ENCODE results near the gene LRP1.

LRP1 gene

DNA sequence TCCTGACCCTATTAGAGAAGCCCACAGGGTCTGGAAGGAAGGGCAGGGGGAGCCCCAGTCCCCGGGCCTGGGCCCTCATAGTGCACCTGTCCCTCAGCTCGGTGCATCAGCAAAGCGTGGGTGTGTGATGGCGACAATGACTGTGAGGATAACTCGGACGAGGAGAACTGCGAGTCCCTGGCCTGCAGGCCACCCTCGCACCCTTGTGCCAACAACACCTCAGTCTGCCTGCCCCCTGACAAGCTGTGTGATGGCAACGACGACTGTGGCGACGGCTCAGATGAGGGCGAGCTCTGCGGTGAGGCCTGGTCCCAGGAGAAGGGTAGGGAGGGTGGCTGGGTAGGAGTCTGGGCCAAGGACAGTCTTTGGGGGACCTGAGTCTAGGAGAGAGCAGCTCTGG is 45.4 kb downstream of the LRP1 start:
- DNase-seq (ENCODE audit: low read depth in 2 of 2): no peak

DNA sequence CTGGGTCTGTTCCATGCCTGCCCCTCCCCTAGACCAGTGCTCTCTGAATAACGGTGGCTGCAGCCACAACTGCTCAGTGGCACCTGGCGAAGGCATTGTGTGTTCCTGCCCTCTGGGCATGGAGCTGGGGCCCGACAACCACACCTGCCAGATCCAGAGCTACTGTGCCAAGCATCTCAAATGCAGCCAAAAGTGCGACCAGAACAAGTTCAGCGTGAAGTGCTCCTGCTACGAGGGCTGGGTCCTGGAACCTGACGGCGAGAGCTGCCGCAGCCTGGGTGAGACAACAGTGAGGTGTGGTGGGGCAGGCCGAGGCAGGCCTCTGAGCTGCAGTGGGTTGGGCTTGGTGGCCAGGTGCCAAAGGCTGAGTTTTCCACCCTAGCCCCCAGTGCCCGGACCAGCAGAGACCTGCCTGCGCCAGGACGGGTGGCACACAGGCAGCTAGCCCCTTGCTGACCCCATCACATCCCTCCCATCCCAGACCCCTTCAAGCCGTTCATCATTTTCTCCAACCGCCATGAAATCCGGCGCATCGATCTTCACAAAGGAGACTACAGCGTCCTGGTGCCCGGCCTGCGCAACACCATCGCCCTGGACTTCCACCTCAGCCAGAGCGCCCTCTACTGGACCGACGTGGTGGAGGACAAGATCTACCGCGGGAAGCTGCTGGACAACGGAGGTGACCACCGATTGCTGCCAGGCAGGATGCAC is 47.3 kb downstream of the LRP1 start:
- DNase-seq (ENCODE audit: low read depth in 2 of 2): peak; percentile 4 to 15

DNA sequence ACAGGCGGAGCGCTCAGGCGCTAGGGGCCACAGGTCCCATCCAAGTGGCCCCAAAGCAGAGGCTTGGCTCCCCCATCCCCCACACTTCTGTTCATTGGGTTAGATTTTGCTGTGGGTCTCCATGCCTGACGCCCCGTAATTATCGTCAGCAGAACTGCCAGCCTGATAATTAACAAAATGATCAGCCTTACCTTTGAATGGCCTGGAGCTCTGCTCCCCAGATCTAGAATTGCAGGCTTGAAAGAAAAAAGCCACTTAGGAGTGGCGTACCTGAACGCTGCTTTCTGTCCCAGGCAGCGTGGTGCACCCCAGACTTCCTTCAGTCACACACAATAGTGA is 47.8 kb downstream of the LRP1 start:
- no peak for DNase-seq (ENCODE audit: low read depth in 2 of 2)

DNA sequence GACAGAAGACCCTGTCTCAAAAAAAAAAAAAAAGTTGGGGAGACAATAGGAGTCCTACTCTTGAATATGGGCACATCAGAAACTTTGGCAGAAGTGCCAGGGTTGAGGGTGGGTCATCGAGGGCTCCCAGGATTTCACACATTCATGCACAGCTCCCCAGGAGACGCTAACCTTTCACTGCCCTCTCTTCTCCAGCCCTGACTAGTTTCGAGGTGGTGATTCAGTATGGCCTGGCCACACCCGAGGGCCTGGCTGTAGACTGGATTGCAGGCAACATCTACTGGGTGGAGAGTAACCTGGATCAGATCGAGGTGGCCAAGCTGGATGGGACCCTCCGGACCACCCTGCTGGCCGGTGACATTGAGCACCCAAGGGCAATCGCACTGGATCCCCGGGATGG is 48.6 kb downstream of the LRP1 start:
- DNase-seq (ENCODE audit: low read depth in 2 of 2): no peak

DNA sequence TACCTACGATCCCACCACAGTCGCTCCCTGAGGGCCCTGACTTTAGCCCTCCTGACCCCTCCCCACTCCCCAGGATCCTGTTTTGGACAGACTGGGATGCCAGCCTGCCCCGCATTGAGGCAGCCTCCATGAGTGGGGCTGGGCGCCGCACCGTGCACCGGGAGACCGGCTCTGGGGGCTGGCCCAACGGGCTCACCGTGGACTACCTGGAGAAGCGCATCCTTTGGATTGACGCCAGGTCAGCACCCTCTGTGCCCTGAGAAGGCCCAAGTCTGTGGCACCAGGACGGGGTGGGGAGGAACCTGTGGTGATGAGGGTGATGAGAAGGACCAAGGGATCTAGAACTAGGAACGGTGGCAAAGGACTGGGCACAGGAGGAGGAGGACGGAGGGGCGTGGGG is 49.1 kb downstream of the LRP1 start:
- no peak for DNase-seq (ENCODE audit: low read depth in 2 of 2)

DNA sequence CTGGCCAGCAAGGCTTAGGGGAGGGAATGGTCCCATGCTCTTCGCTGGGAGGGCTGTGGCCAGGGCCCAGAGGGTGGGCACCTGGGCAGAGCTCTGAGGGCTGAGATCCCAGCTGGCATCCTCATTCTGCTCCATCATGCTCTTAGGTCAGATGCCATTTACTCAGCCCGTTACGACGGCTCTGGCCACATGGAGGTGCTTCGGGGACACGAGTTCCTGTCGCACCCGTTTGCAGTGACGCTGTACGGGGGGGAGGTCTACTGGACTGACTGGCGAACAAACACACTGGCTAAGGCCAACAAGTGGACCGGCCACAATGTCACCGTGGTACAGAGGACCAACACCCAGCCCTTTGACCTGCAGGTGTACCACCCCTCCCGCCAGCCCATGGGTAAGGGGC is 49.9 kb downstream of the LRP1 start:
- no peak for DNase-seq (ENCODE audit: low read depth in 2 of 2)

DNA sequence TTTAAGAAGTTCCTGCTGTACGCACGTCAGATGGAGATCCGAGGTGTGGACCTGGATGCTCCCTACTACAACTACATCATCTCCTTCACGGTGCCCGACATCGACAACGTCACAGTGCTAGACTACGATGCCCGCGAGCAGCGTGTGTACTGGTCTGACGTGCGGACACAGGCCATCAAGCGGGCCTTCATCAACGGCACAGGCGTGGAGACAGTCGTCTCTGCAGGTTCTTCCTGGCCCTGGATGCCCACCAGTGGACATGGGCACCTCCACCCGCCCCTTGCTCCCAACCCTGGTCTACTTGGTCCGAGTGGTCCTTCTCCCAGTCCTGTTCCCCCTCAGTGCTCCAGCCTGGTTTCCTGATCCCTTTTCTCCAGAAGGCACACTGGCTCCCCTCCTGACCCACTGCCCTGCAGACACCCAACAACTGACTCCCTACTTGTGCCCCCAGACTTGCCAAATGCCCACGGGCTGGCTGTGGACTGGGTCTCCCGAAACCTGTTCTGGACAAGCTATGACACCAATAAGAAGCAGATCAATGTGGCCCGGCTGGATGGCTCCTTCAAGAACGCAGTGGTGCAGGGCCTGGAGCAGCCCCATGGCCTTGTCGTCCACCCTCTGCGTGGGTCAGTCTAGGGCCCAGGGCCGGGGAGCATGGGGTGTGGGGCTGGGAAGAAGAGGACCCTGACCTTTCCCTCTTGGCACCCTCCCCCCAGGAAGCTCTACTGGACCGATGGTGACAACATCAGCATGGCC is 51.2 kb downstream of the LRP1 start:
- DNase-seq (ENCODE audit: low read depth in 2 of 2): no peak

DNA sequence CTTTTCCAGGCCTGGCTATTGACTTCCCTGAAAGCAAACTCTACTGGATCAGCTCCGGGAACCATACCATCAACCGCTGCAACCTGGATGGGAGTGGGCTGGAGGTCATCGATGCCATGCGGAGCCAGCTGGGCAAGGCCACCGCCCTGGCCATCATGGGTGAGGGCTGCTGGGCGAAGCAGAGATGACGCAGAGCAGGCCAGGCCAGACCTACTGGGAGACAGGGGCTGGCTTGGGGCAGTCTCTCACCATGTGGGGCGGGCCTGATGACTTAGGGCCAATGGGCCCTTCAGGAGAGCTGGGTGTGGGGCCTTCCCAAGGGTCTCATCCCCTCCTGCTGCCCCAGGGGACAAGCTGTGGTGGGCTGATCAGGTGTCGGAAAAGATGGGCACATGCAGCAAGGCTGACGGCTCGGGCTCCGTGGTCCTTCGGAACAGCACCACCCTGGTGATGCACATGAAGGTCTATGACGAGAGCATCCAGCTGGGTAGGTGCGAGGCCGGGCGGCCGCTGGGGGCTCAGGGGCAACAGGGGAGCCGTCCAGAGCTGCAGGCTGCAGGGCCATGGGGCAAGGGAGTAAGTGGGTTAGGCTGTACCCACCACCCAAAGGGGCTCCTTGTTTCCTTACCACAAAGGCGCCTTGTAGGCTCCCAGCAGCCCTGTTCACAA is 52.2 kb downstream of the LRP1 start:
- no peak for DNase-seq (ENCODE audit: low read depth in 2 of 2)

DNA sequence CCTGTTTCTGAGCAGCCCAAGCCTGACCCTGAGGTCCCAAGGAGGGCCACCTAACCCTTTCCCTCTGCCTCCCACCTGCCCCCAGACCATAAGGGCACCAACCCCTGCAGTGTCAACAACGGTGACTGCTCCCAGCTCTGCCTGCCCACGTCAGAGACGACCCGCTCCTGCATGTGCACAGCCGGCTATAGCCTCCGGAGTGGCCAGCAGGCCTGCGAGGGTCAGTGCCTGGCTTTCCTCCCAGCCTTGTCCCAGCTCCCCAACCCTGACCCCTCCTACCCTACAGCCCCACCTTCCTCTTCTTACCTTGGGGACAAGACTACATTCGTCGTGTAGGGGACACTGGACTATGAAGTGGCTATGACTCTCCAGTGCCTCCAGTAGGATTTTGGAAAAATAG is 52.8 kb downstream of the LRP1 start:
- DNase-seq (ENCODE audit: low read depth in 2 of 2): no peak

DNA sequence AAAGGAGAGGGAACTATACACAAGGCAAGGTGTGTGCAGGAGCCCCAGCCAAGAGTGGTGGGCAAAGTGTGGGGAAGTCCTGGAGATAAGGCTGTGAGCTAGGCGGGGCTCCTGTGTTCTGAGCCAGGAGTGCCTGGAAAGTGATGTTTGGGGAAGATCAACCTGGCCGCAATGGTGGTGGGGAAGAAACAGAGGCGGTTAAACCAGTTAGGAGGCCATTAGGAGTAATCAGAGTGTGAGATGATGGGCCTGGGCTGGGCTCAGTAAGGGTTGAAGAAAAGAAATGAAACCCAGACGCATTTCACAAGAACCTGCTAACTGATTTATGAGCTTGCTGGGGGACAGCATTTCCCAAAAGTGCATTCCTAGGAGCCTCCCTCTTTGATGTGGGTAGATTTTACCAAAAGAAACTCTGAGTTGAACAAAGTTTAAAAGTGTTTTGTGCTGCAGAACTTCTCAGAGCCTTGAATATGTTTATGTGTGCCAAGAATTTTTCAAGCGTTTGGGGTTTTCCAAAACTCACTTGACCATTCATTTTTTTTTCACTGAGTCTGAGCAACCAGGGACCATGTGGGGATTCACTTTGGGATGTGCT is 53.4 kb downstream of the LRP1 start:
- no peak for DNase-seq (ENCODE audit: low read depth in 2 of 2)

DNA sequence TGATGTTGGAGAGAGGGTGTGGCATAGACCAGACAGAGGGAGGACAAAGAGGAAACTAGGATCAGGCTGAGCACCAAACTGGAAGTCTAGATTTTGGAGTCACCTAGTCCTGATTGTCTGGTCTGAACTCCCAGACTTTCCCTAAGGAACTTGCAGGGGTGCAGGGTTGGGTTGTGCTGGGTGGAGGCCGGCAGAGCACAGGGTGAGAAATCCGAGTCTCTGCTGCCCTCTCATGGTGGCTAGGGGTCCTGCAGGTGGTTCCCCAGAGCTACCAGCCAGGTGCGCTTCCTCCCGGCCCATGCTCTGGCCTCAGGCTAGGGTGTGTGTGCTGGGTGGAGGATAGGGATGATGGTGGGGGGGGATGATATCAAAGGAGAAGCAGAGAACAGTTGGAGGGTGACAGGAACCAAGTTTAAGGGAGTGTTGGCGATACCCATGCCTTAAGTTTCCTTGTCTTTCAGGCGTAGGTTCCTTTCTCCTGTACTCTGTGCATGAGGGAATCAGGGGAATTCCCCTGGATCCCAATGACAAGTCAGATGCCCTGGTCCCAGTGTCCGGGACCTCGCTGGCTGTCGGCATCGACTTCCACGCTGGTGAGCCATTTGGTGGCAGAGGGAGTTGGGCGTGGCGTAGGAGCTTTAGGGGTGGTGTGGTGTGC is 54.8 kb downstream of the LRP1 start:
- peak; percentile 37 to 57 for DNase-seq (ENCODE audit: low read depth in 2 of 2)

DNA sequence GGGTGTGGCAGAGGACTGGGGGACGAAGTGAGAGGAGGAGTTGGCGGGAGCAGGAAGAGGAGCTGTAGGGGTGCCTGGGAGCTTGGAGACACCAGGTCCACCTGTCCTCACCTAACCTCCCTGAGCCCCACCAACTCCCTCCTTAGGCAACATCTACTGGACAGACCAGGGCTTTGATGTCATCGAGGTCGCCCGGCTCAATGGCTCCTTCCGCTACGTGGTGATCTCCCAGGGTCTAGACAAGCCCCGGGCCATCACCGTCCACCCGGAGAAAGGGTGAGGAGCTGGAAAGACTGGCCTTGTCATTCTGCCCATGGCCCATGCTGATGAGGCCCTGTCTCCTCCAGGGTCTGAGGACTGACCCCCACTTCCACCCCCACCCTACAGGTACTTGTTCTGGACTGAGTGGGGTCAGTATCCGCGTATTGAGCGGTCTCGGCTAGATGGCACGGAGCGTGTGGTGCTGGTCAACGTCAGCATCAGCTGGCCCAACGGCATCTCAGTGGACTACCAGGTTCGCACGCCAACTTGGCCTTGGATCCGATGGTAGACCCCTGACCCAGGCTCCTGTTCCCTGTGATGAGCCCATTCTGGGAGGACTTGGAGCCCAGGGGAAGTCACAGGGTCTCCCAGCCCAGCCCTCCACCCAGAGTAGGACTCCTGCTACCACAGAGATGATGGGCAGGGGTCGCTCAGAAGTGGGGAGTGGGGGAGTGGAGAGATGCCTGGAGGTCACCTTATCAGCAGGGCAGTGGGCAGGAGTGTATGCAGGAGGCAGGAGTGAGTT is 55.8 kb downstream of the LRP1 start:
- no peak for DNase-seq (ENCODE audit: low read depth in 2 of 2)

DNA sequence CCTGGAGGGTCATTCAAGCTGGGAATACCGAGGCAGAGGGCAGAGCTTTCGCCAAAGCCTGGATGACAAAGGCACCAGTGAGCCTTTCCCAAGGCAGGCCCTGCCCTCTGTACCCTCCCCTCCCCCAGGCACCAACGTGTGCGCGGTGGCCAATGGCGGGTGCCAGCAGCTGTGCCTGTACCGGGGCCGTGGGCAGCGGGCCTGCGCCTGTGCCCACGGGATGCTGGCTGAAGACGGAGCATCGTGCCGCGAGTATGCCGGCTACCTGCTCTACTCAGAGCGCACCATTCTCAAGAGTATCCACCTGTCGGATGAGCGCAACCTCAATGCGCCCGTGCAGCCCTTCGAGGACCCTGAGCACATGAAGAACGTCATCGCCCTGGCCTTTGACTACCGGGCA is 57.1 kb downstream of the LRP1 start:
- no peak for DNase-seq (ENCODE audit: low read depth in 2 of 2)

DNA sequence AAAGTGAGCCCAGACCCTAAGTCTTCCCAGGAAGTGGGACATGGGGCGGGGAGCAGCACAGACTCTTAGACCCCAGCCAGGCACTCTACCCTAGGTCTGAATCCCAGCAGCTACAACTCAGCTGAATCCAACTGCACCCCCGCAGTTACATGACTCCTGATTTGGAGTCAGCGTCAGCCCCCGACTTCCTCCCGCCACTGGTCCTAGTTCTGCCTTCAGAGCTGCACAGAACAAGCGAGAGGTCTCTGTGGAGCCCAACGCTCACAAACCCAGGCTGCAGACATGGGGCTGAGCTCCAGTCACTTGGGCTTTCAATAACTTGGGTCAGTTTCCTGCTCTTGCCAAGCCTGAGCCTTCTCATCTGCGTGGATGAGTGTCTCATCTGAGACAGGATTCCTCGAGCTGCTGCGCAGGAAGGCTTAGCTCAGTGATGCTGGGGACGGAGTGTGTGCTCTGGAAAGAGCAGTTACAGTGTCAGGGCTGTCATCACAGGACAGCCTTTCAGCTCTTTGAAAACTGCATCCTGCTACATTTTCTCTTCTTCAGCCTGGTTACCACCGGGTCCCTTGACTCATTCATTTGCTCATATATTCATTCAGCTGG is 57.7 kb downstream of the LRP1 start:
- DNase-seq (ENCODE audit: low read depth in 2 of 2): no peak

DNA sequence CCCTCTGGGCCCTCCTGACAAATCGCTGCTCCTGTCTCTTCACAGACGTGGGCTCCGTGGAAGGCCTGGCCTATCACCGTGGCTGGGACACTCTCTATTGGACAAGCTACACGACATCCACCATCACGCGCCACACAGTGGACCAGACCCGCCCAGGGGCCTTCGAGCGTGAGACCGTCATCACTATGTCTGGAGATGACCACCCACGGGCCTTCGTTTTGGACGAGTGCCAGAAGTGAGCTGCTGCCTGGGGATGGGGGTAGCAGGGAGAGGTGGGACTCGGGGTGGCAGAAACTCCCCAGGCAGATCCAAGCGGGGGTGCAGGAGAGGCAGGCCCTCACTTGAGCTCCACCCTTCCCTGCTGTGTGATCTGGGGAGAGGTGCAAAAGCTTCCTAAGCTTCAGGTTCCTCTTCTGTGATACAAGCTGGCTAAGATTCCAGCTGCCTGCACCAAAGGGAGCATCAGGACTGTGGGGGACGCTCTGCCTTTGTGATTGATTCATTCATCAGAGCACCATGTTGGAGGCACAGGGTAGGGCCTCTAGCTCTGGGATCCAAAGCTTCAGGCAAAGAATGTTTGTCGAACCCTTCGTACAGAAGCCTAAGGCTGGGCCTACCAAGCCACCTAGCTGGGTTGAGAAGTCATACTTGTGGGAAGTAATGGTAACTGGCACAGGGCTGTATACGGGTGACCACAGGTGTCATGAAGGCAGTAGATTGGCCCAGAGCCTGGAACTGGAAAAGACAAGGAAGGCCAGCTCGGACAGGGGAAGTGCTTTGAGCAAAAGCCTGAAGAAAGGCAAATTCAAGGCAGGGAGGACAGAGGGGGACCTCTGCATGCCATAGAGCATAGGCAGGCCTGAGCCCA is 59.2 kb downstream of the LRP1 start:
- no peak for DNase-seq (ENCODE audit: low read depth in 2 of 2)

DNA sequence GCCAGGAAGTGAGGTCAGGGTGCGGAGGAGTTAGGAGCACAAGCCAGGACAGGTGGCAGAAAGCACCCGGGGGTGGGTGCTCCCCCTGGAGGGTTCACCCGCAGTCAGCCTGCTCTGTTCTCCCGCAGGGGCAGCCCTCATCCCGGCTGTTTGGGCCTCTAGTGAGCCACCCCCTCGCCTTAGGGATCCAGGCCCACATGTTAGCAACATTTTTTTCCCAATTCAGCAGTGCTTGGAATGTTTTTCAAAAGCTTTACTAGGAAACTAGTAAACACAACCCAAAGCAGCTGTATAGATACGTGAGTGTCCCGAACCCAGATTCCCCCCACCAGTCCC is 59.8 kb downstream of the LRP1 start:
- DNase-seq (ENCODE audit: low read depth in 2 of 2): no peak

DNA sequence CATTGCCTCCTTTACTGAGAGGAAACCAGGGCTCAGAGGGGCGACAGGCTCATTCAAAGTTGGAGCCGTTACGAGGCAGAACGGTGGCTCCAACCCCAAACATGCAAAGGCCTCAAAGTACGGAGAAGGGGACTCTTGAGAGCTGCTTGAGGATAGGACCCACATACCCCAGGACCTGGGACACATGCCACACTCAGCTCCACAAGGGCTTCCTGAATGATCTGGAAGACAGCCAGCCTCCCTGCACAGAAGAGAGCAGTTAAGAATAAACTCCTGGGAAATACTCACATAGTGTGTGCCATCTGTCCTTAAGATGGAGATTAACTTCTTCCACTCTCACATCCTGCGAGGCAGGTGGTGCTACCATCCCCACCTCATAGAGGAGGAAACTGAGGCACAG is 61.8 kb downstream of the LRP1 start:
- DNase-seq (ENCODE audit: low read depth in 2 of 2): no peak

DNA sequence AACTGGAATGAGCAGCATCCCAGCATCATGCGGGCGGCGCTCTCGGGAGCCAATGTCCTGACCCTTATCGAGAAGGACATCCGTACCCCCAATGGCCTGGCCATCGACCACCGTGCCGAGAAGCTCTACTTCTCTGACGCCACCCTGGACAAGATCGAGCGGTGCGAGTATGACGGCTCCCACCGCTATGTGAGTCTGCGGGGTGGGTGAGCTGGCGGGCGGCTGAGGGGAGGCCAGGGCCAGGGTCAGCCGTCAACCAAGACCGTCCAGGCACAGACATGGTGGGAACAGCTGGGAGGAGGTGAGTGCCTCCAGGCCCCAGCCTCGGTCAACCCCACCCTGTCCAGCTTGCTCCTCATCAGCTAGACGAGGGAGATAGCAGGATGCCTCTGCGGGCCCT is 62.5 kb downstream of the LRP1 start:
- no peak for DNase-seq (ENCODE audit: low read depth in 2 of 2)

DNA sequence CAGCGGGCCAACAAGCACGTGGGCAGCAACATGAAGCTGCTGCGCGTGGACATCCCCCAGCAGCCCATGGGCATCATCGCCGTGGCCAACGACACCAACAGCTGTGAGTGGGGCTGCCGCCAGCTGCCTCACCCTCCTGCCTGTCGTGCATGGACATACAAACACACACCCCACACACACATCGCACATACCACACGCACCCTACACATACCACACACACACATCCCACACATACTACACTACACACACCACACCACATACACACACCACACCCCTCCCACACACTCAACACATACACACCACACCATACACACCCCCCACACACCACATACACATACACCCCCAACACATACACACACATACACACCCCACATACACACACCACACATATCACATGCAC is 63.1 kb downstream of the LRP1 start:
- DNase-seq (ENCODE audit: low read depth in 2 of 2): no peak

DNA sequence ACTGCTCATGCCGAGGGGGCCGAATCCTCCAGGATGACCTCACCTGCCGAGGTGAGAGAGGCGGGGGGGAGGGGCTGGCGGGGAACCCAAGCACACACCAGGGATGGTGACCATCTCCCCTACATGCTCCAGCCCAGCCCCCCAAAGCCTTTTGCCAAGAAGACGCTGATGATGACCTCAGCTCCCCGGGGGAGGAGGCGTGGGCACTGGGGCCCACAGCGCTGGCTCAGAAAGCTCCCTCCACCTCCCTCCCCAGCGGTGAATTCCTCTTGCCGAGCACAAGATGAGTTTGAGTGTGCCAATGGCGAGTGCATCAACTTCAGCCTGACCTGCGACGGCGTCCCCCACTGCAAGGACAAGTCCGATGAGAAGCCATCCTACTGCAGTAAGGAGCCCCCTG is 64.6 kb downstream of the LRP1 start:
- no peak for DNase-seq (ENCODE audit: low read depth in 2 of 2)
